HG02943 (cell line): ENCODE measurements around the gene ZSWIM2.
"Not testable (repeated sequence)": the region's sequence is repeated elsewhere in the genome, so short reads cannot be mapped to it uniquely, and the experiment has no call there.

Experiments used
- ATAC-seq: cut with Tn5 transposase; IDR thresholded peaks from one replicate; pipeline ENCODE4 v1.9.1; 2021; ENCODE audit warnings: mild to moderate bottlenecking, low read depth, moderate library complexity; ENCODE audit not compliant: unreplicated experiment

The ZSWIM2 gene

GRCh38 chr2:186853951-186854350 is 5.0 kb upstream of the ZSWIM2 start:
- ATAC-seq = no peak

DNA sequence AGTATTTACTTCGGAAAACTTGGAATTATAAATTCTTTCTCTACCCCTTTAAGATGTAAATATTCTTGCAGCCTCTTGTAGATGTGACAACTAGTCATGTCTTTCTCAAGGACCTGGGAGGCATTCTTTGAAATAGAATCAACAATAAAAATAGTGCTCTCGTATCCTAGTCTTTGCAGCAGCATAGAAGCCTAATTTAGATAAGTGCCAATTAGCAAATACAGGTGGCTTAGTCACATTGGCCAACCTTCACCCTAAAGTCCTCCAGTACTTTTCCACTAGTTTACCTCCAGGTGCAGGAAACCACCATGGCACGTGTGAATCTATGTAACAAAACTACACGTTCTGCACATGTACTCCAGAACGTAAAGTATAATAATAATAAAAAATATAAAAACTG is 3.5 kb upstream of the ZSWIM2 start:
- no peak for ATAC-seq

DNA sequence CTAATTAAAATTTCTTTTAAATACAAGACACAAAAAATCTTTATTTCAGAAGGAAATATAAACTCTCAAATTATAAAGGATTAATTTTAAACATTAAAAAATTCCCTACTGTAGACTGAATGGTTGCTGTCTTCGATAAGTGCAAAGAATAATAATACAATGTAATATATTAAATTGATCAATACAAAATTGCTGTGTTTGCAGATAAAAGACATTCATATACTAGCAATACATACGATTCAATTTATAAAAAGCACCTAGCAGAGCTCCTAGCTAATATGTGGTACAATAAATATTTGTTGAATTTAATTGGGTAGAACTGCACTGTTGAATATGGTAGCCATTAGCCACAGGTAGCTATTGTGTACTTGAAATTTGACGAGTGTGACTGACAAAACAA is 6.6 kb downstream of the ZSWIM2 start:
- no peak for ATAC-seq

GRCh38 chr2:186841940-186842339 is 7.0 kb downstream of the ZSWIM2 start:
- ATAC-seq = no peak

- no peak for ATAC-seq
Measured at GRCh38 chr2:186835628-186836027, 13.3 kb downstream of the ZSWIM2 start.

DNA sequence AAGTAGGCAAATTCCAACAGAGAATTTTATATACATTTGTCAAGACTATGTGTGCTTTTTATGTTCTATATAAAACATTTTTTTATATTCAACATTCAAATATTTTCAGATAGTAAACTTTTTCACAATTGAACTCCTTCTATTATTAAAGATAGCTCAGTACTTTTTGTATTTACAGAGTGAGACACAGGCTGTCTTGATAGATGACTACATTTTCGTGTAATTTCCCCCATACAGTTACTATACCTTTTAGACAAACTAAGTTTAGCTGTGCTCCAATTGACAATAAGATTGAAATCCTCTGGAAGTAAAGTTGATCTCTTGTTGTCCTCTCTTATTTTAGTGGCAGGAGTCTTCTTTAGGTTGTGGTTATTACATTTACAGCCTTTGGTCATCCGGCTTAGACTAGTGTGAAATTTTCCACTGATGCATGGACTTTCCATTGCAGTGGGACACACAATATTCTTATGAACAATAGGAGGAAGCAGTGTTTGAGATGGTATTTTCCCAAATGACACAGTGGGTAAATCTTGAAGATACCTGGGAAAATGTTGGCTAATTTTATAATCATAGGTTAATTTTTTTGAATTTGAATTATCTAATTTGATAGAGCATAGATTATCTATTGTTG is 21.0 kb downstream of the ZSWIM2 start:
- ATAC-seq = no peak

DNA sequence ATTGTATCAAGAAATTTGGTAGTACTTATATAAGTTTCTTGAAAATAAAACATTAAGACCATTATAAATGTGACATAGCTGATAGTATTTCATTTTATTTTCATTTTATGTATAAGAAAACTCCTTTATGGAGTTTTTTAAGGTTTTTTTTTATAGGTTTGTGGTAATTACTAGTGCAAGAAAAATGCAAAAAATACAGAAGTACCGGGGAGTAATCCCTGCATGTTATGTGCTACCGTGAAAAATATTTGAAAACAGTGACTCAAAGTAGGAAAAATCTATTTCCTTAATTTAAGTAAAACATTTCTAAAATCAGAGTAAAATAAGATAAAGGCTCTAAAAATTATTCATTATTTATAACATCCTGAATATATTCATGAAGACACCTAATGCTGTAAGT is 21.6 kb downstream of the ZSWIM2 start:
- ATAC-seq = no peak

DNA sequence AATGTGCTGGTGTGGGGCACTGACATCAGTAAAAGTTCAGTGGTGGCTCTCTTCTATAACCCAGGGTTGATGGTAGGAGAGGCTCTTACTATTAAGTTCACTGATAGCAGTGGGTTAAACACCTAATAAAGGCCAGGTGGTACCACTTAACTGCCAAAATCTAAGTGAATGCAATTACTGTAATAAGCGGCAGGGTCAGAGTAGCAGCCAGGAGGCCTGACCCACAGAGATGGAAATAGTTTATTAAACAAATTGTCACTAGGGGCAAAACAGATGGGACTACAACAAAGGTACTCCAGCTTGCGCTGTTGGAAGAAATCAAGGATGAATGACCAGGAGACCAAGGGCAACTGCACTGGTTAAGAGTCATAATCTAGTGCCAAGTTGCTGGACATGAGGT is 26.6 kb downstream of the ZSWIM2 start:
- no peak for ATAC-seq

DNA sequence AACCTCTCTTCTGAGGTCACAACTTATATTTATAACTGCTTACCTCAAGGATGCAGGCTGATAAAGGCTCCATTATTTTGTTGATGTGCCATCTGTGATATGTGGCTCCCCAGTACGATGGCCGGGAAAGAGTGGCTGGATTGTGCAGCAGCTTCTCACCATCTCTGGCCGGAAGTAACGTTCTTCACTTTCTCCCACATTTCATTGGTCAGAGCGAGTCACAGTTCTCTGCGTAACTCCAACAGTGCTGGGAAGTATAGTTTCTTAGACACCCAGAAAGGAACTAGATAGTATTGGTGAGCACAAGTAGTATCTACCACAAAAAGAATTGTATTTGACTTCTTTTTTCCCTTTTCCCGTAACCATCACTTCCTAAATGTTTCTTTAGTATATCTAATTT is 28.7 kb downstream of the ZSWIM2 start:
- no peak for ATAC-seq

DNA sequence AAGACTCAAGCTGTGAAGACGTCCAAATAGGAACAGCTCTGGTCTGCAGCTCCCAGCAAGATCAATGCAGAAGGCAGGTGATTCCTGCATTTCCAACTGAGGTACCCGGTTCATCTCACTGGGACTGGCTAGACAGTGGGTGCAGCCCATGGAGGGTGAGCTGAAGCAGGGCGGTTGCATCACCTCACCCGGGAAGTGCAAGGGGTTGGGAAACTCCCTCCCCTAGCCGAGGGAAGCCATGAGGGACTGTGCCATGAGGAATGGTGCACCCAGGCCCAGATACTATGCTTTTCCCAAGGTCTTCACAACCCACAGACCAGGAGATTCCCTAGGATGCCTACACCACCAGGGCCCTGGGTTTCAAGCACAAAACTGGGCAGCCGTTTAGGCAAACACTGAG is 37.2 kb downstream of the ZSWIM2 start:
- ATAC-seq = not testable (repeated sequence)

DNA sequence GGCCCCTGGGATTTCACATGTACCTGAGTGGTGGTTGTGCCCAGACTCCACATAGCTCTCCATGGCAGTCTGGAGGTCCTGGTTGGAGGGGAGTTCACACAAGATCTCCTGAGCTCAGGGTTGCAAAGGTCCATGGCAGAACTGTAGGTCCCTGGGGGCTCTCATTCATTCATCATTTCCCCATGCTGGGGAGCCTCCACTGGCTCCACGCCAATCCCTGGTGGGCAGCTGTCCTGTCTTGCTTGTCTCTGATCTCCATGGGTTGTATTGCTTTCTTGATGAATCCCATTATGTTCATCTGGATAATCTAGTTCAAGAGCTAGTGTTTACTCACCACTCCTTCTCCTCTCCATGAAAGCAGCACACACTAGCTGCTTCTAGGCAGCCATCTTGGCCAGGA is 42.4 kb downstream of the ZSWIM2 start:
- no peak for ATAC-seq

DNA sequence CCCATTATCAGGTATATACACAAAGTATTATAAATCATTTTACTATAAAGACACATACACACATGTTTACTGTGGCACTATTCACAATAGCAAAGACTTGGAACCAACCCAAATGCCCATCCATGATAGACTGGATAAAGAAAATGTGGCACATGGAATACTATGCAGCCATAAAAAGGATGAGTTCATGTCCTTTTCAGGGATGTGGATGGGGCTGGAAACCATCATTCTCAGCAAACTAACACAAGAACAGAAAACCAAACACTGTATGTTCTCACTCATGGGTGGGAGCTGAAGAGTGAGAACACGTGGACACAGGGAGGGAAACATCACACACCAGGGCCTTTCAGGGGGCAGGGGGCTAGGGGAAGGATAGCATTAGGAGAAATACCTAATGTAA is 50.4 kb downstream of the ZSWIM2 start:
- not testable (repeated sequence) for ATAC-seq

DNA sequence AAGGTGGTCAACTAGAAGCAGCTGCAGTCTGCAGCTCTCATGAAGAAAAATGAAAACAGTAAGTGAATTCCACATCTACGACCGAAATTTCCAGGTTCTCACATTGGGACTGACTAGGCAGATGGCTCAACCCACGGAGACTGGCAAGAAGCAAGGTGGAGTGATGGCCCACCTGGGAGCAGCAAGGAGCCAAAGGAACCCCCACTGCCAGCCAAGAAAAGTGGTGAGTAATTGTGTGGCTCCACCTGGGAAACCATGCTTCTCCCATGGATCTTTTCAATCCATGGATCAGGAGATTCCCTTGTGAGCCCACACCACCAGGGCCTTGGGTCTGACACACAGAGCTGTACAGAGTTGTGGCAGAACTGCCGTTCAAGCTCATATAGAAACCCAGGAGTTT is 64.0 kb downstream of the ZSWIM2 start:
- ATAC-seq = no peak

DNA sequence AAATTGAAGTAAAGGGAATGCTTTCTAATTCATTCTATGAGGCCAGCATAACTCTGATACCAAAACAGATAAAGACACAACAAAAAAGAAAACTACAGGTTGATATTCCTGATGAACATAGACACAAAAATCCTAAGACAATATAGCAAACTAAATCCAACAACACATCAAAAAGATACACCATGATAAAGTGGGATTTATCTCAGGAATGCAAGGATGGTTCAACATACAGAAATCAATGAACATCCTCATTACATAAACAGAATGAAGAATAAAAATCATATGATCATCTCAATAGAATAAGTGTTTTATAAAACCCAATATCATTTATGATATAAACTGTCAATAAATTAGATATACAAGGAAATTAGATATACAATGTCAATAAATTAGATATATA is 65.7 kb downstream of the ZSWIM2 start:
- no peak for ATAC-seq

- no peak for ATAC-seq
Measured at GRCh38 chr2:186780701-186781316, 68.2 kb downstream of the ZSWIM2 start.
